Stimulated activated naive CD8-positive, alpha-beta T cell treated with anti-CD3 and anti-CD28 coated beads, Interleukin-15, Interleukin-2, amounts not matched to agents 100 ng/mL and 50 ng/mL, for 24 hours (primary cell): ENCODE results near the gene CECR2.

ENCODE experiments used
- H3K27ac Mint-ChIP-seq: one replicate; pipeline ENCODE4 v1.8.0; 2021; ENCODE audit warnings: mild to moderate bottlenecking, mixed read lengths
- H3K27me3 Mint-ChIP-seq: one replicate; pipeline ENCODE4 v1.8.0; 2021; ENCODE audit warnings: mixed read lengths
- H3K36me3 Mint-ChIP-seq: one replicate; pipeline ENCODE4 v1.8.0; 2021; ENCODE audit warnings: low read depth, mixed read lengths
- H3K4me1 Mint-ChIP-seq: one replicate; pipeline ENCODE4 v1.8.0; 2021; ENCODE audit warnings: low read depth, mixed read lengths
- H3K4me3 Mint-ChIP-seq: one replicate; pipeline ENCODE4 v1.8.0; 2021; ENCODE audit warnings: mild to moderate bottlenecking, mixed read lengths
- H3K9me3 Mint-ChIP-seq: one replicate; pipeline ENCODE4 v1.8.0; 2021; ENCODE audit warnings: mixed read lengths

CECR2 gene

GRCh38 chr22:17375914-17376614 lies 6.8 kb downstream of the CECR2 start:
- H3K36me3 Mint-ChIP-seq: no peaks in the 10 kb centered on the region
- H3K4me3 Mint-ChIP-seq: no peak overlapping the region
- H3K4me1 Mint-ChIP-seq: peaks cover 1% of the 10 kb centered on the region
- peaks cover 21% of the 10 kb centered on the region for H3K27me3 Mint-ChIP-seq
- no peak overlapping the region for H3K27ac Mint-ChIP-seq
- H3K9me3 Mint-ChIP-seq: no peaks in the 10 kb centered on the region

GRCh38 chr22:17376950-17377349 lies 7.7 kb downstream of the CECR2 start:
- H3K9me3 Mint-ChIP-seq: no peaks in the 10 kb centered on the region
- H3K4me3 Mint-ChIP-seq: no peak overlapping the region
- peaks cover 17% of the 10 kb centered on the region for H3K27me3 Mint-ChIP-seq
- no peaks in the 10 kb centered on the region for H3K4me1 Mint-ChIP-seq
- H3K36me3 Mint-ChIP-seq: no peaks in the 10 kb centered on the region
- H3K27ac Mint-ChIP-seq: no peak overlapping the region

- H3K27ac Mint-ChIP-seq: no peak overlapping the region
- H3K4me1 Mint-ChIP-seq: no peaks in the 10 kb centered on the region
- no peaks in the 10 kb centered on the region for H3K36me3 Mint-ChIP-seq
- no peaks in the 10 kb centered on the region for H3K9me3 Mint-ChIP-seq
- H3K27me3 Mint-ChIP-seq: peaks cover 11% of the 10 kb centered on the region
- H3K4me3 Mint-ChIP-seq: no peak overlapping the region
These were observed 10.7 kb downstream of the CECR2 start for GRCh38 chr22:17379944-17380343.

GRCh38 chr22:17380359-17381087 lies 11.3 kb downstream of the CECR2 start:
- H3K27ac Mint-ChIP-seq: no peak overlapping the region
- no peaks in the 10 kb centered on the region for H3K36me3 Mint-ChIP-seq
- H3K4me1 Mint-ChIP-seq: no peaks in the 10 kb centered on the region
- no peaks in the 10 kb centered on the region for H3K9me3 Mint-ChIP-seq
- H3K27me3 Mint-ChIP-seq: peaks cover 11% of the 10 kb centered on the region
- H3K4me3 Mint-ChIP-seq: no peak overlapping the region

GRCh38 chr22:17381192-17381913 lies 12.1 kb downstream of the CECR2 start:
- Mint-ChIP-seq H3K9me3 (no peaks in the 10 kb centered on the region), H3K4me1 (no peaks in the 10 kb centered on the region), H3K27me3 (peaks cover 11% of the 10 kb centered on the region), H3K4me3 (no peak overlapping the region), H3K36me3 (no peaks in the 10 kb centered on the region), H3K27ac (no peak overlapping the region)

- Mint-ChIP-seq H3K36me3 (no peaks in the 10 kb centered on the region), H3K4me3 (no peak overlapping the region), H3K27me3 (peaks cover 11% of the 10 kb centered on the region), H3K9me3 (no peaks in the 10 kb centered on the region), H3K4me1 (no peaks in the 10 kb centered on the region), H3K27ac (no peak overlapping the region)
These were observed 15.5 kb downstream of the CECR2 start for GRCh38 chr22:17384612-17385330.

- no peaks in the 10 kb centered on the region for H3K9me3 Mint-ChIP-seq
- no peak overlapping the region for H3K27ac Mint-ChIP-seq
- no peaks in the 10 kb centered on the region for H3K36me3 Mint-ChIP-seq
- peaks cover 4% of the 10 kb centered on the region for H3K27me3 Mint-ChIP-seq
- H3K4me3 Mint-ChIP-seq: no peak overlapping the region
- H3K4me1 Mint-ChIP-seq: no peaks in the 10 kb centered on the region
These were observed 18.1 kb downstream of the CECR2 start for GRCh38 chr22:17387356-17387755.

GRCh38 chr22:17388235-17388634 lies 19.0 kb downstream of the CECR2 start:
- H3K9me3 Mint-ChIP-seq: no peaks in the 10 kb centered on the region
- H3K36me3 Mint-ChIP-seq: no peaks in the 10 kb centered on the region
- no peak overlapping the region for H3K27ac Mint-ChIP-seq
- H3K4me1 Mint-ChIP-seq: no peaks in the 10 kb centered on the region
- peaks cover 4% of the 10 kb centered on the region for H3K27me3 Mint-ChIP-seq
- H3K4me3 Mint-ChIP-seq: no peak overlapping the region

GRCh38 chr22:17390087-17390486 lies 20.8 kb downstream of the CECR2 start:
- no peak overlapping the region for H3K27ac Mint-ChIP-seq
- H3K4me1 Mint-ChIP-seq: no peaks in the 10 kb centered on the region
- no peaks in the 10 kb centered on the region for H3K27me3 Mint-ChIP-seq
- no peak overlapping the region for H3K4me3 Mint-ChIP-seq
- no peaks in the 10 kb centered on the region for H3K36me3 Mint-ChIP-seq
- no peaks in the 10 kb centered on the region for H3K9me3 Mint-ChIP-seq

- peak overlapping the region; percentile 17 for H3K27ac Mint-ChIP-seq
- no peaks in the 10 kb centered on the region for H3K9me3 Mint-ChIP-seq
- no peak overlapping the region for H3K4me3 Mint-ChIP-seq
- no peaks in the 10 kb centered on the region for H3K36me3 Mint-ChIP-seq
- no peaks in the 10 kb centered on the region for H3K27me3 Mint-ChIP-seq
- H3K4me1 Mint-ChIP-seq: peaks cover 9% of the 10 kb centered on the region
These were observed 27.3 kb downstream of the CECR2 start for GRCh38 chr22:17396516-17396915.

GRCh38 chr22:17397756-17398547 lies 28.7 kb downstream of the CECR2 start:
- Mint-ChIP-seq H3K27me3 (no peaks in the 10 kb centered on the region), H3K27ac (peak overlapping the region; percentile 70), H3K9me3 (no peaks in the 10 kb centered on the region), H3K36me3 (no peaks in the 10 kb centered on the region), H3K4me1 (peaks cover 9% of the 10 kb centered on the region), H3K4me3 (no peak overlapping the region)

GRCh38 chr22:17400305-17400704 lies 31.0 kb downstream of the CECR2 start:
- H3K27ac Mint-ChIP-seq: no peak overlapping the region
- H3K9me3 Mint-ChIP-seq: no peaks in the 10 kb centered on the region
- H3K4me1 Mint-ChIP-seq: peaks cover 9% of the 10 kb centered on the region
- no peaks in the 10 kb centered on the region for H3K36me3 Mint-ChIP-seq
- no peak overlapping the region for H3K4me3 Mint-ChIP-seq
- H3K27me3 Mint-ChIP-seq: no peaks in the 10 kb centered on the region

GRCh38 chr22:17401728-17402127 lies 32.5 kb downstream of the CECR2 start:
- H3K36me3 Mint-ChIP-seq: no peaks in the 10 kb centered on the region
- no peaks in the 10 kb centered on the region for H3K9me3 Mint-ChIP-seq
- no peak overlapping the region for H3K4me3 Mint-ChIP-seq
- no peaks in the 10 kb centered on the region for H3K27me3 Mint-ChIP-seq
- no peak overlapping the region for H3K27ac Mint-ChIP-seq
- peaks cover 9% of the 10 kb centered on the region for H3K4me1 Mint-ChIP-seq

GRCh38 chr22:17402293-17402692 lies 33.0 kb downstream of the CECR2 start:
- H3K27me3 Mint-ChIP-seq: no peaks in the 10 kb centered on the region
- H3K4me1 Mint-ChIP-seq: peaks cover 9% of the 10 kb centered on the region
- H3K27ac Mint-ChIP-seq: no peak overlapping the region
- H3K9me3 Mint-ChIP-seq: no peaks in the 10 kb centered on the region
- no peaks in the 10 kb centered on the region for H3K36me3 Mint-ChIP-seq
- no peak overlapping the region for H3K4me3 Mint-ChIP-seq
